RWPE2 (cell line): Measurements from ENCODE around the gene STX2.

Experiments
- ATAC-seq: fragments of 200-7000 bp; cut with Tn5 transposase; 3 replicates; pipeline ENCODE4 v1.9.1; 2021; ENCODE audit warnings: low read depth
- DNase-seq: peaks from one replicate; pipeline ENCODE4 v3.0.0-alpha.2; 2020; ENCODE audit warnings: low spot score
- H3K27ac ChIP-seq: fragments of 450-650 bp; 2 replicates; pipeline ENCODE4 v1.5.1; 2017; ENCODE audit warnings: mild to moderate bottlenecking; ENCODE audit not compliant: poor library complexity, severe bottlenecking
- H3K27me3 ChIP-seq: fragments of 250-450 bp; sonication (Bioruptor Pico); 2 replicates; pipeline ENCODE4 v1.5.1; 2021; ENCODE audit warnings: mild to moderate bottlenecking, moderate library complexity; ENCODE audit not compliant: insufficient read depth, poor library complexity, severe bottlenecking
- H3K36me3 ChIP-seq: fragments of 250-450 bp; sonication (Bioruptor Pico); 2 replicates; pipeline ENCODE4 v1.5.1; 2020; ENCODE audit warnings: low read depth, mild to moderate bottlenecking, moderate library complexity
- H3K4me1 ChIP-seq: fragments of 250-450 bp; sonication (Bioruptor Pico); 2 replicates; pipeline ENCODE4 v1.5.1; 2021; ENCODE audit warnings: mild to moderate bottlenecking, moderate library complexity; ENCODE audit not compliant: insufficient read depth, poor library complexity, severe bottlenecking
- H3K4me3 ChIP-seq: fragments of 250-450 bp; sonication (Bioruptor Pico); 2 replicates; pipeline ENCODE4 v1.5.1; 2021; ENCODE audit warnings: mild to moderate bottlenecking, moderate library complexity; ENCODE audit not compliant: severe bottlenecking
- H3K9me3 ChIP-seq: fragments of 250-450 bp; sonication (Bioruptor Pico); 2 replicates; pipeline ENCODE4 v1.5.1; 2021; ENCODE audit warnings: mild to moderate bottlenecking, moderate library complexity; ENCODE audit not compliant: severe bottlenecking
- CTCF ChIP-seq: fragments of 450-650 bp; IDR thresholded peaks from one replicate; pipeline ENCODE4 v1.5.1; 2017; ENCODE audit warnings: mild to moderate bottlenecking, moderate library complexity; ENCODE audit not compliant: poor library complexity, severe bottlenecking

Gene STX2

GRCh38 chr12:130813949-130814348 is 25.1 kb downstream of the STX2 start:
- DNase-seq: no peak
- TF ChIP-seq CTCF: no peak
- Histone ChIP-seq H3K9me3 (no peaks in the 10 kb centered on the region), H3K27me3 (no peaks in the 10 kb centered on the region), H3K27ac (no peak overlapping the region), H3K36me3 (peaks cover 32% of the 10 kb centered on the region), H3K4me1 (no peaks in the 10 kb centered on the region), H3K4me3 (no peak overlapping the region)
- no peak for ATAC-seq

- no peak for ATAC-seq
- no peaks in the 10 kb centered on the region for H3K4me1 ChIP-seq
- H3K9me3 ChIP-seq: no peaks in the 10 kb centered on the region
- H3K27ac ChIP-seq: no peak overlapping the region
- no peaks in the 10 kb centered on the region for H3K27me3 ChIP-seq
- DNase-seq: no peak
- no peak for TF ChIP-seq CTCF
- no peak overlapping the region for H3K4me3 ChIP-seq
- H3K36me3 ChIP-seq: peaks cover 34% of the 10 kb centered on the region
These were observed 25.6 kb downstream of the STX2 start for GRCh38 chr12:130813436-130813835.

- Histone ChIP-seq H3K4me3 (no peak overlapping the region), H3K36me3 (peaks cover 50% of the 10 kb centered on the region), H3K27ac (no peak overlapping the region), H3K4me1 (peaks cover 9% of the 10 kb centered on the region), H3K27me3 (no peaks in the 10 kb centered on the region), H3K9me3 (no peaks in the 10 kb centered on the region)
- no peak for TF ChIP-seq CTCF
- no peak for ATAC-seq
- no peak for DNase-seq
These were observed 29.3 kb downstream of the STX2 start for GRCh38 chr12:130809791-130810190.

GRCh38 chr12:130807309-130807708 is 31.7 kb downstream of the STX2 start:
- TF ChIP-seq CTCF: no peak
- Histone ChIP-seq H3K27ac (peak overlapping the region; percentile 28), H3K4me3 (no peak overlapping the region), H3K36me3 (peaks cover 55% of the 10 kb centered on the region), H3K4me1 (peaks cover 11% of the 10 kb centered on the region), H3K27me3 (no peaks in the 10 kb centered on the region), H3K9me3 (no peaks in the 10 kb centered on the region)
- ATAC-seq (no peak), DNase-seq (no peak)

GRCh38 chr12:130806574-130806973 is 32.5 kb downstream of the STX2 start:
- no peak for TF ChIP-seq CTCF
- Histone ChIP-seq H3K36me3 (peaks cover 50% of the 10 kb centered on the region), H3K27me3 (no peaks in the 10 kb centered on the region), H3K4me3 (no peak overlapping the region), H3K4me1 (peaks cover 11% of the 10 kb centered on the region), H3K27ac (peak overlapping the region; percentile 28), H3K9me3 (no peaks in the 10 kb centered on the region)
- ATAC-seq: peak; percentile 78; the same call in 2 of the 3 replicates
- DNase-seq: no peak
